Right lobe of liver (tissue), 6 donors: ENCODE data around the gene MROH7. TPM values are rescaled to one million over a fixed set of nuclear protein-coding genes. Genes with fewer than 3 reads are reported as not detected.

ENCODE experiments used
- ATAC-seq, 4 donors: fragments of 200-7000 bp; cut with Tn5 transposase; one replicate each; pipeline ENCODE4 v1.9.1; 2020; ENCODE audit warnings: mild to moderate bottlenecking in 4 of 4, moderate library complexity in 4 of 4
- DNase-seq, 3 donors: peaks; one replicate each; pipeline ENCODE4 v3.0.0-alpha.2; 2020
- H3K27ac ChIP-seq, 3 donors: fragments of 200-600 bp; one replicate each; pipeline ENCODE4 v1.8.0; 2022
- H3K27me3 ChIP-seq, 2 donors: fragments of 200-600 bp; one replicate each; pipeline ENCODE4 v1.8.0; 2022
- H3K36me3 ChIP-seq, 4 donors: fragments of 200-600 bp; sonication (generic) in 1 of 4; one replicate each; pipeline versions ENCODE4 v1.5.1 to v1.8.0; 2017 to 2022; ENCODE audit warnings: control low read depth in 1 of 4
- H3K4me1 ChIP-seq, 4 donors: fragments of 200-600 bp; sonication (generic) in 1 of 4; one replicate each; pipeline versions ENCODE4 v1.5.1 to v1.8.0; 2017 to 2022; ENCODE audit warnings: control low read depth in 1 of 4
- H3K4me3 ChIP-seq, 3 donors: fragments of 200-600 bp; one replicate each; pipeline ENCODE4 v1.8.0; 2022
- H3K9me3 ChIP-seq, 4 donors: fragments of 200-600 bp; sonication (generic) in 1 of 4; one replicate each; pipeline versions ENCODE4 v1.5.1 to v1.8.0; 2017 to 2022; ENCODE audit warnings: control low read depth in 1 of 4
- CTCF ChIP-seq, 4 donors: fragments of 200-600 bp in 3 of 4; fragments of 450-650 bp in 1 of 4; IDR thresholded peaks; one replicate each; pipeline versions ENCODE4 v1.5.1 to v1.8.0; 2016 to 2022; ENCODE audit warnings: antibody characterized with exemption in 4 of 4, mild to moderate bottlenecking in 2 of 4
- POLR2A ChIP-seq: fragments of 450-650 bp; IDR thresholded peaks from one replicate; pipeline ENCODE4 v1.6.1; 2017; ENCODE audit warnings: antibody characterized with exemption, mild to moderate bottlenecking
- WGBS: methylation state at CpG from one replicate; pipeline ENCODE4 v1.1.6; 2018; ENCODE audit warnings: low coverage, low lambda C conversion rate; ENCODE audit not compliant: insufficient coverage; ENCODE audit errors: missing lambda C conversion rate; 5-methylcytosine and 5-hydroxymethylcytosine counted together
- intact Hi-C, 2 donors: fragments of 100-400 bp; cut with DNase I; formaldehyde crosslinking; loops; one replicate each; pipeline versions ENCODE4 v1.11.2 to v1.14.1; 2022
- total RNA-seq, 6 experiments: library from RNA; depleted of rRNA in 2 of 6; stranded (reverse); fragments of >200 nt in 2 of 6; fragmentation: NEBNext Ultra II Directional in 3 of 6; extraction: Animal tissue kit (Norgen Biotek cat#: 25700) in 3 of 6; gene quantifications; one replicate each; pipeline versions ENCODE4 v1.1.0 to v1.2.4, GENCODE V29; 2016 to 2023
- donor health status: DM: no; HTN: yes; CAD: no.
- donor health status: DM: no; HTN: no; CAD: no.
- donor health status: DM: no; HTN: no; CAD: no.
- donor health status: DM: no; HTN: yes; CAD: no.
- donor health status: DM: no; HTN: yes; CAD: no.

The MROH7 gene
- total RNA-seq, 6 experiments from 2014 or later = 0.37 to 3.1 (median 1.2) TPM

GRCh38 chr1:54610601-54611580, 30.7 kb upstream of the MROH7 start:
- Histone ChIP-seq H3K27ac (no peak overlapping the region), H3K4me1 (no peaks in the 10 kb centered on the region), H3K36me3 (no peaks in the 10 kb centered on the region), H3K9me3 (no peaks in the 10 kb centered on the region), H3K27me3 (no peaks in the 10 kb centered on the region), H3K4me3 (no peak overlapping the region)
- intact Hi-C loops = no loop called here
- TF ChIP-seq CTCF (IDR thresholded peaks at IDR 0.05) (no peak), POLR2A (no peak)
- ATAC-seq = no peak
- DNase-seq = no peak
- WGBS = 95% methylated on average over 13 of the region's 18 CpGs

GRCh38 chr1:54611621-54612020, 30.0 kb upstream of the MROH7 start:
- no peak for DNase-seq
- WGBS = no CpG with 5 or more reads among the region's 8 CpGs
- intact Hi-C loops = no loop called here

GRCh38 chr1:54614024-54614423, 27.6 kb upstream of the MROH7 start:
- DNase-seq (no peak), ATAC-seq (no peak)
- no peak overlapping the region for H3K4me3 ChIP-seq
- no peak for TF ChIP-seq CTCF (IDR thresholded peaks at IDR 0.05)
- no peak for TF ChIP-seq POLR2A
- H3K4me1 ChIP-seq = no peaks in the 10 kb centered on the region
- H3K27me3 ChIP-seq = no peaks in the 10 kb centered on the region
- WGBS = 89% methylated on average over 2 of the region's 2 CpGs
- no peak overlapping the region for H3K27ac ChIP-seq
- intact Hi-C loops = no loop called here
- no peaks in the 10 kb centered on the region for H3K9me3 ChIP-seq
- no peaks in the 10 kb centered on the region for H3K36me3 ChIP-seq

More at GRCh38 chr1:54611621-54612020, 30.0 kb upstream of the MROH7 start:
- Histone ChIP-seq H3K36me3 (no peaks in the 10 kb centered on the region), H3K27me3 (no peaks in the 10 kb centered on the region), H3K27ac (no peak overlapping the region), H3K9me3 (no peaks in the 10 kb centered on the region), H3K4me1 (no peaks in the 10 kb centered on the region), H3K4me3 (no peak overlapping the region)
- ATAC-seq = no peak
- no peak for TF ChIP-seq POLR2A
- no peak for TF ChIP-seq CTCF (IDR thresholded peaks at IDR 0.05)

- Histone ChIP-seq H3K27ac (no peak overlapping the region), H3K36me3 (no peaks in the 10 kb centered on the region), H3K9me3 (no peaks in the 10 kb centered on the region), H3K4me3 (no peak overlapping the region), H3K27me3 (no peaks in the 10 kb centered on the region), H3K4me1 (no peaks in the 10 kb centered on the region)
- no peak for DNase-seq
- TF ChIP-seq POLR2A = no peak
- TF ChIP-seq CTCF (IDR thresholded peaks at IDR 0.05) = no peak
- intact Hi-C loops = no loop called here
- ATAC-seq = no peak
- WGBS = 70% methylated on average over 2 of the region's 8 CpGs
Measured at GRCh38 chr1:54614563-54614962, 27.0 kb upstream of the MROH7 start.
